H9 (cell line): ENCODE measurements around the gene NLRP1. TPM values are rescaled to one million over a fixed set of nuclear protein-coding genes. Genes with fewer than 3 reads are reported as not detected.

Experiments used
- DNase-seq: peaks from one replicate; pipeline ENCODE4 v3.0.0-alpha.2; 2017
- H2AFZ ChIP-seq: one replicate; pipeline ENCODE4 v1.6.1; 2013; ENCODE audit warnings: mild to moderate bottlenecking, low read length, control low read depth, moderate library complexity
- H2AK5ac ChIP-seq: 2 replicates; pipeline ENCODE4 v1.6.1; 2013; ENCODE audit warnings: low read length, control low read depth, mixed read lengths; ENCODE audit not compliant: insufficient read length
- H2BK120ac ChIP-seq: one replicate; pipeline ENCODE4 v1.6.1; 2013; ENCODE audit warnings: low read depth, mild to moderate bottlenecking, low read length, control low read depth, inconsistent platforms; ENCODE audit not compliant: poor library complexity, severe bottlenecking
- H2BK12ac ChIP-seq: 2 replicates; pipeline ENCODE4 v1.6.1; 2013; ENCODE audit warnings: low read length, control low read depth, mixed read lengths, low read depth; ENCODE audit not compliant: insufficient read length
- H2BK15ac ChIP-seq: 2 replicates; pipeline ENCODE4 v1.6.1; 2013; ENCODE audit warnings: low read depth, low read length, control low read depth
- H2BK20ac ChIP-seq: one replicate; pipeline ENCODE4 v1.6.1; 2013; ENCODE audit warnings: low read depth, mild to moderate bottlenecking, low read length, control low read depth, inconsistent platforms; ENCODE audit not compliant: poor library complexity, severe bottlenecking
- H2BK5ac ChIP-seq: 2 replicates; pipeline ENCODE4 v1.6.1; 2013; ENCODE audit warnings: low read length, control low read depth, mixed read lengths; ENCODE audit not compliant: insufficient read length
- H3K14ac ChIP-seq: 2 replicates; pipeline ENCODE4 v1.6.1; 2013; ENCODE audit warnings: low read length, control low read depth; ENCODE audit not compliant: insufficient read depth
- H3K18ac ChIP-seq: 2 replicates; pipeline ENCODE4 v1.6.1; 2013; ENCODE audit warnings: low read depth, mild to moderate bottlenecking, mixed read lengths, low read length, control low read depth; ENCODE audit not compliant: insufficient read length
- H3K23ac ChIP-seq: 2 replicates; pipeline ENCODE4 v1.6.1; 2013; ENCODE audit warnings: low read length, control low read depth, mixed read lengths, low read depth; ENCODE audit not compliant: insufficient read length
- H3K23me2 ChIP-seq: 2 replicates; pipeline ENCODE4 v1.6.1; 2013; ENCODE audit warnings: low read depth, mild to moderate bottlenecking, mixed read lengths, low read length, control low read depth; ENCODE audit not compliant: insufficient read length, poor library complexity, severe bottlenecking
- H3K27ac ChIP-seq: 2 replicates; pipeline ENCODE4 v1.5.1; 2013; ENCODE audit warnings: low read length, control low read depth, mixed read lengths, low read depth; ENCODE audit not compliant: insufficient read length
- H3K27me3 ChIP-seq: 2 replicates; pipeline ENCODE4 v1.6.1; 2013; ENCODE audit warnings: low read length, control low read depth, inconsistent platforms; ENCODE audit not compliant: insufficient read depth
- H3K4ac ChIP-seq: 2 replicates; pipeline ENCODE4 v1.6.1; 2013; ENCODE audit warnings: low read depth, mild to moderate bottlenecking, control low read depth, inconsistent platforms, low read length, moderate library complexity
- H3K4me1 ChIP-seq: 2 replicates; pipeline ENCODE4 v1.6.1; 2013; ENCODE audit warnings: low read length, control low read depth, inconsistent platforms; ENCODE audit not compliant: insufficient read depth
- H3K4me2 ChIP-seq: 2 replicates; pipeline ENCODE4 v1.6.1; 2013; ENCODE audit warnings: low read length, control low read depth, mixed read lengths; ENCODE audit not compliant: insufficient read length, insufficient read depth
- H3K56ac ChIP-seq: 2 replicates; pipeline ENCODE4 v1.6.1; 2013; ENCODE audit warnings: low read depth, mild to moderate bottlenecking, mixed read lengths, low read length, control low read depth; ENCODE audit not compliant: insufficient read length
- H3K79me1 ChIP-seq: 2 replicates; pipeline ENCODE4 v1.6.1; 2013; ENCODE audit warnings: low read depth, mild to moderate bottlenecking, moderate library complexity, low read length, control low read depth, inconsistent platforms; ENCODE audit not compliant: insufficient read depth, poor library complexity, severe bottlenecking
- H3K79me2 ChIP-seq: 2 replicates; pipeline ENCODE4 v1.6.1; 2013; ENCODE audit warnings: low read length, control low read depth, inconsistent platforms; ENCODE audit not compliant: insufficient read depth
- H3K9ac ChIP-seq: 2 replicates; pipeline ENCODE4 v1.6.1; 2013; ENCODE audit warnings: low read length, control low read depth, mixed read lengths; ENCODE audit not compliant: insufficient read length; ENCODE audit errors: extremely low read depth
- H3K9me3 ChIP-seq: one replicate; pipeline ENCODE4 v1.6.1; 2013; ENCODE audit warnings: low read depth, low read length, inconsistent platforms; ENCODE audit not compliant: control insufficient read depth
- H3T11ph ChIP-seq: one replicate; pipeline ENCODE4 v1.6.1; 2013; ENCODE audit warnings: mild to moderate bottlenecking, low read length, control low read depth, inconsistent platforms
- H4K20me1 ChIP-seq: one replicate; pipeline ENCODE4 v1.6.1; 2013; ENCODE audit not compliant: control insufficient read depth, insufficient read length, insufficient read depth
- H4K5ac ChIP-seq: 2 replicates; pipeline ENCODE4 v1.6.1; 2013; ENCODE audit warnings: low read depth, mild to moderate bottlenecking, mixed read lengths, low read length, control low read depth; ENCODE audit not compliant: insufficient read length
- H4K8ac ChIP-seq: replicated peaks from 2 replicates; pipeline ENCODE4 v1.6.1; 2013; ENCODE audit warnings: low read length, control low read depth, mixed read lengths, low read depth; ENCODE audit not compliant: insufficient read length
- H4K91ac ChIP-seq: 2 replicates; pipeline ENCODE4 v1.6.1; 2013; ENCODE audit warnings: low read depth, mild to moderate bottlenecking, moderate library complexity, mixed read lengths, low read length, control low read depth; ENCODE audit not compliant: insufficient read length
- H3K27ac Mint-ChIP-seq, 3 experiments: 2 replicates in 2 of 3; 3 replicates in 1 of 3; pipeline ENCODE4 v1.8.0; 2020 to 2021; ENCODE audit warnings: mixed read lengths in 3 of 3, mild to moderate bottlenecking in 1 of 3, moderate library complexity in 1 of 3
- H3K27me3 Mint-ChIP-seq: 2 replicates; pipeline ENCODE4 v1.8.0; 2021; ENCODE audit warnings: low read depth, mild to moderate bottlenecking, moderate library complexity, mixed read lengths
- H3K36me3 Mint-ChIP-seq, 3 experiments: 2 replicates in 2 of 3; 3 replicates in 1 of 3; pipeline ENCODE4 v1.8.0; 2020 to 2021; ENCODE audit warnings: low read depth in 3 of 3, mixed read lengths in 3 of 3; ENCODE audit not compliant: insufficient read depth in 1 of 3
- H3K4me1 Mint-ChIP-seq, 2 experiments: 2 replicates each; pipeline ENCODE4 v1.8.0; 2020; ENCODE audit warnings: mixed read lengths in 2 of 2
- H3K4me3 Mint-ChIP-seq, 2 experiments: 2 replicates in 1 of 2; 3 replicates in 1 of 2; pipeline ENCODE4 v1.8.0; 2020 to 2021; ENCODE audit warnings: mild to moderate bottlenecking in 2 of 2, mixed read lengths in 2 of 2, moderate library complexity in 1 of 2
- H3K9me3 Mint-ChIP-seq, 2 experiments: 2 replicates in 1 of 2; 3 replicates in 1 of 2; pipeline ENCODE4 v1.8.0; 2020; ENCODE audit warnings: mild to moderate bottlenecking in 2 of 2, mixed read lengths in 2 of 2, moderate library complexity in 1 of 2
- WGBS: extraction: QIAGEN DNeasy Blood & Tissue Kit; methylation state at CpG from one replicate; pipeline ENCODE4 v1.1.7; 2013; ENCODE audit warnings: missing lambda C conversion rate, low lambda C conversion rate, mixed read lengths; ENCODE audit not compliant: insufficient read length; ENCODE audit errors: extremely low coverage; 5-methylcytosine and 5-hydroxymethylcytosine counted together
- total RNA-seq: library from RNA; stranded (reverse); gene quantifications from 2 replicates; pipeline ENCODE4 v1.2.1, GENCODE V29; 2021
- TF ChIP-seq, protein P1 (sequence below): fragments of 200-600 bp; sonication (generic); conservative IDR thresholded peaks from 3 replicates; pipeline ENCODE4 v1.8.0; 2021; ENCODE audit warnings: antibody characterized with exemption, mild to moderate bottlenecking

Gene NLRP1
- total RNA-seq, 1 experiment from 2014 or later = 12.1 TPM

DNA sequence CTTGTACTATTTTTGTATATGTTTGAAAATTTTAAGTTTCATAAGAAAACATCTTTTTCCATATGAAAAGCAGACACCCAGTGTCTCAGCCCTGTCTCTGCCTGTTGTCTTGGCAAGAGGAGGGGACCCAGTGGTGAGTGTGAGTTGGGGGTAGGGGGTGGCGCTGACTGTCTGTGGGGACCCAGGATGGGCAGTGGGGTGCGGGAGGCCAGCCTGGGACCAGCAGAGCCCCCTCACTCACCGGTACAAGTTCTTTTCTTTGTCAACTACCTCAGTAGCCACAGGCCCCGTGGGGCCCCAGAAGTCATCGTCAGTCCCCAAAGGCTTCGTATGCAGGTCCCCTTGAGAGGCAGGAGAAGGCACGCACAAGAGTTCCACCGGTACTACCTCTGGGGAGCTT lies 51.7 kb downstream of the NLRP1 start:
- peak overlapping the region in 1 of 3 experiments; percentile 53; a peak in 1 of 7 replicates for H3K27ac Mint-ChIP-seq
- H3K27me3 Mint-ChIP-seq = peaks cover 5% of the 10 kb centered on the region
- H3K4ac ChIP-seq = no peak overlapping the region
- no peak overlapping the region for H3K18ac ChIP-seq
- H4K5ac ChIP-seq = no peak overlapping the region
- no peak overlapping the region for H2AFZ ChIP-seq
- no peak overlapping the region for H2BK120ac ChIP-seq
- H2AK5ac ChIP-seq = no peak overlapping the region
- no peaks in the 10 kb centered on the region for H3K79me2 ChIP-seq
- H3K36me3 Mint-ChIP-seq = no peaks in the 10 kb centered on the region
- no peaks in the 10 kb centered on the region for H3K9me3 Mint-ChIP-seq
- WGBS = no CpG with 5 or more reads among the region's 8 CpGs
- no peaks in the 10 kb centered on the region for H3K9me3 ChIP-seq
- no peak overlapping the region for H3K4me3 Mint-ChIP-seq
- no peak overlapping the region for H3K9ac ChIP-seq
- no peak overlapping the region for H4K8ac ChIP-seq
- H2BK15ac ChIP-seq = no peak overlapping the region
- H3K56ac ChIP-seq = no peak overlapping the region
- no peak overlapping the region for H3K4me2 ChIP-seq
- TF ChIP-seq, protein P1, sequence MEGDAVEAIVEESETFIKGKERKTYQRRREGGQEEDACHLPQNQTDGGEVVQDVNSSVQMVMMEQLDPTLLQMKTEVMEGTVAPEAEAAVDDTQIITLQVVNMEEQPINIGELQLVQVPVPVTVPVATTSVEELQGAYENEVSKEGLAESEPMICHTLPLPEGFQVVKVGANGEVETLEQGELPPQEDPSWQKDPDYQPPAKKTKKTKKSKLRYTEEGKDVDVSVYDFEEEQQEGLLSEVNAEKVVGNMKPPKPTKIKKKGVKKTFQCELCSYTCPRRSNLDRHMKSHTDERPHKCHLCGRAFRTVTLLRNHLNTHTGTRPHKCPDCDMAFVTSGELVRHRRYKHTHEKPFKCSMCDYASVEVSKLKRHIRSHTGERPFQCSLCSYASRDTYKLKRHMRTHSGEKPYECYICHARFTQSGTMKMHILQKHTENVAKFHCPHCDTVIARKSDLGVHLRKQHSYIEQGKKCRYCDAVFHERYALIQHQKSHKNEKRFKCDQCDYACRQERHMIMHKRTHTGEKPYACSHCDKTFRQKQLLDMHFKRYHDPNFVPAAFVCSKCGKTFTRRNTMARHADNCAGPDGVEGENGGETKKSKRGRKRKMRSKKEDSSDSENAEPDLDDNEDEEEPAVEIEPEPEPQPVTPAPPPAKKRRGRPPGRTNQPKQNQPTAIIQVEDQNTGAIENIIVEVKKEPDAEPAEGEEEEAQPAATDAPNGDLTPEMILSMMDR = no peak
- no peak overlapping the region for H2BK5ac ChIP-seq
- H4K20me1 ChIP-seq = no peaks in the 10 kb centered on the region
- no peak overlapping the region for H3T11ph ChIP-seq
- H2BK12ac ChIP-seq = no peak overlapping the region
- H3K4me1 ChIP-seq = no peaks in the 10 kb centered on the region
- H3K23ac ChIP-seq = no peak overlapping the region
- H3K23me2 ChIP-seq = no peaks in the 10 kb centered on the region
- no peaks in the 10 kb centered on the region for H3K4me1 Mint-ChIP-seq
- H3K27ac ChIP-seq = no peak overlapping the region
- no peak overlapping the region for H3K14ac ChIP-seq
- no peaks in the 10 kb centered on the region for H3K79me1 ChIP-seq
- DNase-seq = no peak
- no peaks in the 10 kb centered on the region for H3K27me3 ChIP-seq
- no peak overlapping the region for H2BK20ac ChIP-seq
- no peak overlapping the region for H4K91ac ChIP-seq
